Ovary (tissue), 9 donors: ENCODE data around the gene CD300LF. TPM values are rescaled to one million over a fixed set of nuclear protein-coding genes. Genes with fewer than 3 reads are reported as not detected.

Experiments
- DNase-seq, 5 donors: peaks; one replicate each; pipeline ENCODE4 v3.0.0-alpha.2; 2019 to 2020
- H3K27ac ChIP-seq, 2 donors: fragments of 200-600 bp; one replicate each; pipeline versions ENCODE4 v1.5.1 to v1.8.0; 2019 to 2022
- H3K27me3 ChIP-seq: fragments of 200-600 bp; one replicate; pipeline ENCODE4 v1.8.0; 2022
- H3K36me3 ChIP-seq: fragments of 200-600 bp; sonication (generic); one replicate; pipeline ENCODE4 v1.5.1; 2019
- H3K4me1 ChIP-seq: one replicate; pipeline ENCODE4 v1.8.1; 2013; ENCODE audit warnings: mild to moderate bottlenecking, moderate library complexity; ENCODE audit not compliant: insufficient read depth
- H3K4me3 ChIP-seq: fragments of 200-600 bp; sonication (generic); one replicate; pipeline ENCODE4 v1.5.1; 2017
- H3K9me3 ChIP-seq, 2 donors: fragments of 200-600 bp in 1 of 2; sonication (generic) in 1 of 2; one replicate each; pipeline versions ENCODE4 v1.5.1 to v1.8.1; 2013 to 2019; ENCODE audit warnings: mild to moderate bottlenecking in 1 of 2, moderate library complexity in 1 of 2
- CTCF ChIP-seq, 3 donors: fragments of 450-650 bp in 2 of 3; fragments of 200-600 bp in 1 of 3; IDR thresholded peaks; one replicate each; pipeline versions ENCODE4 v1.5.1 to v1.8.0; 2016 to 2022; ENCODE audit warnings: antibody characterized with exemption in 3 of 3, mild to moderate bottlenecking in 1 of 3
- EP300 ChIP-seq: sonication (generic); formaldehyde crosslinking; IDR thresholded peaks from one replicate; pipeline ENCODE4 v1.6.1; 2017; ENCODE audit warnings: antibody characterized with exemption
- POLR2A ChIP-seq: fragments of 450-650 bp; IDR thresholded peaks from one replicate; pipeline ENCODE4 v1.6.1; 2017; ENCODE audit warnings: antibody characterized with exemption, mild to moderate bottlenecking, moderate library complexity
- WGBS, 3 donors: extraction: QIAGEN DNeasy Blood & Tissue Kit in 1 of 3; methylation state at CpG; one replicate each; pipeline versions ENCODE4 v1.1.5 to v1.1.7; 2013 to 2017; 5-methylcytosine and 5-hydroxymethylcytosine counted together
- intact Hi-C, 4 donors: fragments of 100-400 bp; cut with DNase I; formaldehyde crosslinking; loops; one replicate each; pipeline versions ENCODE4 v1.11.0 to v1.15.1; 2022 to 2023
- microRNA-seq, 3 donors: library from miRNA; unstranded; fragments of <30 nt; microRNA quantifications; one replicate each; pipeline versions ENCODE4 to v1.2.0, GENCODE V29; 2019 to 2020
- polyA plus RNA-seq, 2 donors: library from polyadenylated mRNA; stranded (reverse); fragments of 200-250 nt in 1 of 2; fragments of 350-450 nt in 1 of 2; fragmentation: Illumina TruSeq in 1 of 2; extraction: RNeasy Lipid Tissue Mini Kit (QIAGEN cat#74804) in 1 of 2; gene quantifications; one replicate each; pipeline ENCODE4 v1.2.3, GENCODE V29; 2013 to 2014
- total RNA-seq, 7 donors: library from RNA; depleted of rRNA in 2 of 7; stranded (reverse); fragments of >200 nt in 2 of 7; fragmentation: NEBNext Ultra II Directional in 3 of 7; extraction: Animal tissue kit (Norgen Biotek cat#: 25700) in 3 of 7; gene quantifications; one replicate each; pipeline versions ENCODE4 v1.1.0 to v1.2.4, GENCODE V29; 2016 to 2023
- donor health status: DM: no; HTN: no; CAD: no; lungs with moderate emphysema.
- donor health status: DM: no; HTN: no; CAD: no.
- donor health status: Bipolar disorder and iron deficiency.
- donor health status: DM: yes; HTN: yes; CAD: no.
- donor health status: DM: no; HTN: no; CAD: no.
- donor health status: DM: yes; HTN: yes; CAD: no.

The CD300LF gene
- total and polyA plus RNA-seq, 9 donors = 0.23 to 3.9 (median 0.39) TPM; not detected in 1

DNA sequence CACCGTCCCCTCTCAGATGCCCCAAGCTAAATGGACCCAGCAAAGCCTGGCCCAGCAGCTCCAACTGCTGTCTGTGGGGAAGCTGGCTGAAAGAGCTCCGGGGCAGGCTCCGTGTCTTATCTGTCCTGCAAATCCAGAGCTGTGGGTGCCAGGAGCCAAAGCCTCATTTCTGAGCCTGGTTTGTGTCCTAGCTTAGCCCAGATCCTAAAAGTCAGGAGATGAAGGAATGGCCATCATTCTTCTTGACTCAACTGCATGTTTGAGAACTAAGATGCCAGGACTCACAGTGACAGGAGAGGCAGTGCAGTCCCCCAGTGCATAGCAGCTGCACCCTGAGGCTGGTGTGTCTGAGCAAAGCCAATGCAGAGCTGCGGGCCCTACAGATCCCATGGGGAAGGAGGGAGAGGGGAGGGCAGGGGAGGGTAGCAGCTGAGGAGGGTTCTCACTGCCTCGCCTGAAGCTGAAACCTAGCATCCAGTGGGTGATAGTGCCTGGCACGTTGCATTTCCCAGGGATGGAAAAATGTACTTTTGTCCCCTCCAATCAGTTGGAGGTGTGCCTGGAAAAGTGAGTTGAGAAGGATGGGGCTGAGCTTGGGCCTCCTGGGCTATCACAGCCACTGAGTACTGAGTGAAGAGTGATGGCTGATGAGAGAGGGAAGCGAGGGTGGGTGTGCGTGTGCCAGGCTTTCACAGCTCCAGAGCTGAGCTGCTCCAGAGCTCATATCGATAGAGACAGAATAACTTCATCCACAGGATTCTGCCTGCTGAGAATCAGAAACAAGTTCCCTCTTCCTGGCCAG, 64.7 kb downstream of the CD300LF start:
- Histone ChIP-seq H3K27ac (no peak overlapping the region), H3K27me3 (no peaks in the 10 kb centered on the region), H3K4me1 (no peaks in the 10 kb centered on the region), H3K9me3 (no peaks in the 10 kb centered on the region), H3K4me3 (no peak overlapping the region), H3K36me3 (no peaks in the 10 kb centered on the region)
- intact Hi-C loops = no loop called here
- 49 to 59% (median 49%) methylated on average over 9 of the region's 9 CpGs for WGBS, 3 donors
- no peak for TF ChIP-seq POLR2A
- no peak for TF ChIP-seq CTCF (IDR thresholded peaks at IDR 0.05)
- no peak for TF ChIP-seq EP300
- no peak for DNase-seq

- H3K36me3 ChIP-seq = no peaks in the 10 kb centered on the region
- TF ChIP-seq POLR2A = no peak
- no peak for TF ChIP-seq CTCF (IDR thresholded peaks at IDR 0.05)
- TF ChIP-seq EP300 = no peak
- H3K9me3 ChIP-seq = no peaks in the 10 kb centered on the region
- intact Hi-C loops = no loop called here
- WGBS, 3 donors = 69 to 73% (median 71%) methylated on average over 3 of the region's 3 CpGs
- no peaks in the 10 kb centered on the region for H3K27me3 ChIP-seq
- H3K27ac ChIP-seq = no peak overlapping the region
- H3K4me3 ChIP-seq = no peak overlapping the region
- DNase-seq = no peak
- H3K4me1 ChIP-seq = no peaks in the 10 kb centered on the region
Measured at GRCh38 chr17:74646231-74646630, 66.5 kb downstream of the CD300LF start.

DNA sequence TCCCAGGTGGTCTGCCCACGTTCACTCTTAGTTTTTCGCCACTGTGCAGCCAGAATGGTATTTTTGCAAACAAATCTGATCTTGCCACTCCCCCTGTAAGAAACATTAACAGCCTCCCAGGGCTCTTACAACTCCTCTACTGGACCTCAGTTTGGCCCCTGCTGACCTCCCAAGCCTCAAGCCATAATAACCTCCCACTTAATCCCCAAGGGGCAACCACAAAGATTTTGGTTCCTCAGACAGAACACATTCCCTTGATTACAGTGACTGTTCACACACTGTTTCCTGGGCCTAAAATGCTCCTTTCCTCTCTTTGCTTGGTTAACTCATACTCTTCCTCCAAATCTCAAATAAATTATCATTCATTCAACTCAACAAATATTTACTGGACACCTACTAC, 67.7 kb downstream of the CD300LF start:
- DNase-seq = no peak
- H3K9me3 ChIP-seq = no peaks in the 10 kb centered on the region
- no peaks in the 10 kb centered on the region for H3K27me3 ChIP-seq
- H3K27ac ChIP-seq = no peak overlapping the region
- H3K36me3 ChIP-seq = no peaks in the 10 kb centered on the region
- WGBS, 3 donors = 42 to 77% (median 63%) methylated on average over 2 of the region's 2 CpGs
- intact Hi-C loops = no loop called here
- TF ChIP-seq EP300 = no peak
- TF ChIP-seq POLR2A = no peak
- TF ChIP-seq CTCF (IDR thresholded peaks at IDR 0.05) = no peak
- no peaks in the 10 kb centered on the region for H3K4me1 ChIP-seq
- no peak overlapping the region for H3K4me3 ChIP-seq

DNA sequence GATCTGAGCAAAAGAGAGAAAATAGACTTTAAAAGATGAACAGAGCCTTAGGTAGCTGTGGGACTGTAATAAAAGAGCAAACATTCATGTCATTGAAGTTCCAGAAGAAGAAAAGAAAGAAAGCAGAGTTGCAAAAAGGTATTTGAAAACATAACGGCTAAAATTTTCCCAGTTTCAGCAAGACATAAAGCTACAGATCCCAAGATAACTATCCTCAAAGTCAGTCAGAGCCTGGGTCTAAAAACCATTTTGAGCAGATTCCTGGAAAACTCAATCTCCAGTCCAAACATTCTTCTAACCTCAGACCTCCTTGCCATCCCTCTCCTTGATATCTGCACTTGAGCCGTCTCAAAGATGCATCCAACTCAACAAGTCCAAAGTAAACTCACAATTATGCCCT, 68.3 kb downstream of the CD300LF start:
- H3K4me1 ChIP-seq = no peaks in the 10 kb centered on the region
- DNase-seq = no peak
- H3K9me3 ChIP-seq = no peaks in the 10 kb centered on the region
- intact Hi-C loops = no loop called here
- no peaks in the 10 kb centered on the region for H3K36me3 ChIP-seq
- H3K4me3 ChIP-seq = no peak overlapping the region
- 71 to 83% (median 79%) methylated on average over 2 of the region's 2 CpGs for WGBS, 3 donors
- H3K27me3 ChIP-seq = no peaks in the 10 kb centered on the region
- no peak for TF ChIP-seq POLR2A
- no peak overlapping the region for H3K27ac ChIP-seq

Small RNA genes lying within 50 kb of the gene (microRNA-seq; reads per million reads assigned to microRNA genes)
- gene MIR3615 = 2.1 to 14.7 (median 7.2) reads per million in 3 donors

Other genes with a start within 250 kb of the CD300LF start
- gene CD300A, start 246.3 kb downstream of the CD300LF start, total RNA-seq = 1 to 10 TPM; 1.4 to 5.5 (median 2.1) TPM
- gene CD300A, start 246.3 kb downstream of the CD300LF start, polyA plus RNA-seq = 1 to 10 TPM; 1.5 to 4.8 TPM
- gene CD300LB, start 181.4 kb downstream of the CD300LF start, total RNA-seq = under 1 TPM in 5 of 7 donors, not detected in 2; 0.13 to 0.69 (median 0.27) TPM
- under 1 TPM; 0.11 to 0.43 TPM for gene CD300LB, start 181.4 kb downstream of the CD300LF start, polyA plus RNA-seq
- 1 to 10 TPM in 2 of 7 donors, under 1 TPM in 4, not detected in 1; 0.18 to 1.6 (median 0.64) TPM for gene CD300C, start 166.8 kb downstream of the CD300LF start, total RNA-seq
- gene CD300C, start 166.8 kb downstream of the CD300LF start, polyA plus RNA-seq = under 1 TPM; 0.40 to 0.52 TPM
- gene CD300H, start 145.4 kb downstream of the CD300LF start, total RNA-seq = not detected
- not detected for gene CD300H, start 145.4 kb downstream of the CD300LF start, polyA plus RNA-seq
- gene CD300LD, start 120.6 kb downstream of the CD300LF start, total RNA-seq = not detected
- not detected for gene CD300LD, start 120.6 kb downstream of the CD300LF start, polyA plus RNA-seq
- under 1 TPM; 0.11 to 0.79 (median 0.15) TPM for gene CD300E, start 89.2 kb downstream of the CD300LF start, total RNA-seq
- 1 to 10 TPM in 1 of 2 donors, under 1 TPM in 1; 0.30 to 1.1 TPM for gene CD300E, start 89.2 kb downstream of the CD300LF start, polyA plus RNA-seq
- under 1 TPM in 5 of 7 donors, not detected in 2; 0.45 to 0.72 (median 0.57) TPM for gene RAB37, start 24.3 kb upstream of the CD300LF start, total RNA-seq
- 1 to 10 TPM in 1 of 2 donors, under 1 TPM in 1; 0.58 to 2.4 TPM for gene RAB37, start 24.3 kb upstream of the CD300LF start, polyA plus RNA-seq
- 100 to 1,000 TPM in 1 of 7 donors, 10 to 100 TPM in 6; 12.1 to 101 (median 21.7) TPM for gene NHERF1, start 35.7 kb upstream of the CD300LF start, total RNA-seq
- 10 to 100 TPM; 13.9 to 21.0 TPM for gene NHERF1, start 35.7 kb upstream of the CD300LF start, polyA plus RNA-seq
- 10 to 100 TPM; 24.7 to 87.0 (median 56.8) TPM for gene NAT9, start 63.4 kb upstream of the CD300LF start, total RNA-seq
- 10 to 100 TPM; 19.7 to 44.8 TPM for gene NAT9, start 63.4 kb upstream of the CD300LF start, polyA plus RNA-seq
- gene GRIN2C, start 147.0 kb upstream of the CD300LF start, total RNA-seq = under 1 TPM; 0.11 to 0.82 (median 0.32) TPM
- under 1 TPM; 0.36 to 0.58 TPM for gene GRIN2C, start 147.0 kb upstream of the CD300LF start, polyA plus RNA-seq
- gene FDXR, start 160.1 kb upstream of the CD300LF start, total RNA-seq = 10 to 100 TPM; 11.1 to 50.8 (median 43.4) TPM
- 10 to 100 TPM; 13.6 to 26.5 TPM for gene FDXR, start 160.1 kb upstream of the CD300LF start, polyA plus RNA-seq
- gene FADS6, start 180.7 kb upstream of the CD300LF start, total RNA-seq = under 1 TPM in 1 of 7 donors, not detected in 6; 0.42 TPM
- gene FADS6, start 180.7 kb upstream of the CD300LF start, polyA plus RNA-seq = under 1 TPM in 1 of 2 donors, not detected in 1; 0.12 TPM
- gene USH1G, start 210.3 kb upstream of the CD300LF start, total RNA-seq = 1 to 10 TPM in 4 of 7 donors, under 1 TPM in 3; 0.57 to 1.4 (median 1.1) TPM
- gene USH1G, start 210.3 kb upstream of the CD300LF start, polyA plus RNA-seq = under 1 TPM; 0.08 to 0.29 TPM
- gene OTOP2, start 211.3 kb upstream of the CD300LF start, total RNA-seq = not detected
- not detected for gene OTOP2, start 211.3 kb upstream of the CD300LF start, polyA plus RNA-seq
- not detected for gene OTOP3, start 223.0 kb upstream of the CD300LF start, total RNA-seq
- not detected for gene OTOP3, start 223.0 kb upstream of the CD300LF start, polyA plus RNA-seq